ENCODE data around the gene C2CD3. TPM values are rescaled to one million over a fixed set of nuclear protein-coding genes. Genes with fewer than 3 reads are reported as not detected.

The C2CD3 gene
- total and polyA plus RNA-seq, 10 of the 15 experiments (the other 5 are each of a cell fraction or from before 2014, with no cell fraction given): 2.3 to 24.0 (median 16.3) TPM

DNA sequence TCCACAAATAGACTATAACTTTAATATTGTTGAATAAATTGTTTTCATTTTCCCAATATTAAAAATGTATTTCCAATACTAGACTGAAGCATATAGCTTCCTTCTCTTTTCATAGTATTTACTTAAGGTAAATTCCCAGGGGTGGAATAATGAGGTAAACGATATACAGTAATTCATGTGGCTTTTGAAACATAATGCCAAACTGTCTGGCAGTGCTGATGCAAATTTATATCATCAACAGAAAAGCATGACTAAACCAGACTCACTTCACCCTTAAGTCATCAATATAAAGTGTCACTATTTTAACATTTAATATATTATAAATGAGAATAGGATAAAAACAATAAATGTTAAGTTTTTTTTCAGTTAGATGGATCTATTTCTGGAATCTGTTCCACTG lies 13.6 kb downstream of the C2CD3 start:
- TF ChIP-seq CBFB (IDR thresholded peaks at IDR 0.05; ENCODE audit: low read depth) (no peak), GATAD2B (conservative IDR thresholded peaks at IDR 0.05; ENCODE audit: low read depth) (no peak), SMAD1 (IDR thresholded peaks at IDR 0.05; ENCODE audit: low read depth, partially characterized antibody) (no peak), E2F8 (IDR thresholded peaks at IDR 0.05; ENCODE audit: low read depth, partially characterized antibody) (no peak)
- TF ChIP-seq, protein P1, sequence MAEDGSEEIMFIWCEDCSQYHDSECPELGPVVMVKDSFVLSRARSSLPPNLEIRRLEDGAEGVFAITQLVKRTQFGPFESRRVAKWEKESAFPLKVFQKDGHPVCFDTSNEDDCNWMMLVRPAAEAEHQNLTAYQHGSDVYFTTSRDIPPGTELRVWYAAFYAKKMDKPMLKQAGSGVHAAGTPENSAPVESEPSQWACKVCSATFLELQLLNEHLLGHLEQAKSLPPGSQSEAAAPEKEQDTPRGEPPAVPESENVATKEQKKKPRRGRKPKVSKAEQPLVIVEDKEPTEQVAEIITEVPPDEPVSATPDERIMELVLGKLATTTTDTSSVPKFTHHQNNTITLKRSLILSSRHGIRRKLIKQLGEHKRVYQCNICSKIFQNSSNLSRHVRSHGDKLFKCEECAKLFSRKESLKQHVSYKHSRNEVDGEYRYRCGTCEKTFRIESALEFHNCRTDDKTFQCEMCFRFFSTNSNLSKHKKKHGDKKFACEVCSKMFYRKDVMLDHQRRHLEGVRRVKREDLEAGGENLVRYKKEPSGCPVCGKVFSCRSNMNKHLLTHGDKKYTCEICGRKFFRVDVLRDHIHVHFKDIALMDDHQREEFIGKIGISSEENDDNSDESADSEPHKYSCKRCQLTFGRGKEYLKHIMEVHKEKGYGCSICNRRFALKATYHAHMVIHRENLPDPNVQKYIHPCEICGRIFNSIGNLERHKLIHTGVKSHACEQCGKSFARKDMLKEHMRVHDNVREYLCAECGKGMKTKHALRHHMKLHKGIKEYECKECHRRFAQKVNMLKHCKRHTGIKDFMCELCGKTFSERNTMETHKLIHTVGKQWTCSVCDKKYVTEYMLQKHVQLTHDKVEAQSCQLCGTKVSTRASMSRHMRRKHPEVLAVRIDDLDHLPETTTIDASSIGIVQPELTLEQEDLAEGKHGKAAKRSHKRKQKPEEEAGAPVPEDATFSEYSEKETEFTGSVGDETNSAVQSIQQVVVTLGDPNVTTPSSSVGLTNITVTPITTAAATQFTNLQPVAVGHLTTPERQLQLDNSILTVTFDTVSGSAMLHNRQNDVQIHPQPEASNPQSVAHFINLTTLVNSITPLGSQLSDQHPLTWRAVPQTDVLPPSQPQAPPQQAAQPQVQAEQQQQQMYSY (CRISPR knock-in tag; IDR thresholded peaks at IDR 0.05): no peak
- no peaks in the 10 kb centered on the region for H3K9me3 ChIP-seq (replicated peaks; ENCODE audit: control insufficient read depth, insufficient read depth, low read length)
- 0 out of 4 replicates have a peak, but pooled peaks cover 0 to 2% of the 10 kb centered on the region in 2 experiments for H3K36me3 ChIP-seq (ENCODE audit: control insufficient read depth in 2 of 2, insufficient read depth in 2 of 2, low read length in 1 of 2)
- DNase-seq (ENCODE audit: low read depth, low spot score) (no peak), FAIRE-seq (no peak), ATAC-seq (no peak)
- H3K27ac ChIP-seq (ENCODE audit: control insufficient read depth, insufficient read depth): no peak overlapping the region
- SMC1A ChIA-PET (ENCODE audit: uncharacterized antibody, unreplicated experiment): no interaction called here
- no peaks in the 10 kb centered on the region for H4K20me1 ChIP-seq (ENCODE audit: control insufficient read depth, insufficient read depth)
- intact Hi-C loops (cut with micrococcal nuclease; ENCODE audit: unreplicated experiment): no loop called here
- no peak overlapping the region for H3K4me2 ChIP-seq (ENCODE audit: control insufficient read depth, insufficient read depth)
- CTCF ChIA-PET: no interaction called here
- BruUV-seq (replicated peaks): no TSS peak
- H2AFZ ChIP-seq (ENCODE audit: control insufficient read depth, low read depth, low read length): no peak overlapping the region
- H3K4me1 ChIP-seq (ENCODE audit: control insufficient read depth, insufficient read depth, low read length): 0 out of 2 replicates have a peak, but pooled peaks cover 2% of the 10 kb centered on the region
- H3K9ac ChIP-seq (ENCODE audit: control insufficient read depth, insufficient read depth, low read length): no peak overlapping the region
- RAD21 ChIA-PET (ENCODE audit: unreplicated experiment): no interaction called here
- H3K4me3 ChIP-seq: no peak overlapping the region
- in situ Hi-C loops (cut with MboI): no loop called here
- no peaks in the 10 kb centered on the region; the same call in 1 of the 2 replicates for H3K79me2 ChIP-seq (ENCODE audit: control insufficient read depth, insufficient read depth, low read length)
- H3K27me3 ChIP-seq (replicated peaks in 1 of 2; ENCODE audit: control insufficient read depth in 2 of 2, insufficient read depth in 2 of 2, low read length in 1 of 2): no peaks in the 10 kb centered on the region
- POLR2A ChIA-PET: interaction anchor here (1.2 kb wide), 1 partner anchor 176 kb away, joined by 4 read pairs; no protein-coding TSS in a partner anchor
- 100% methylated on average over 1 of the region's 1 CpG for WGBS (ENCODE audit: insufficient coverage, insufficient replicate concordance, low lambda C conversion rate, missing lambda C conversion rate)
